ENCODE data around the gene TPH2. TPM values are rescaled to one million over a fixed set of nuclear protein-coding genes. Genes with fewer than 3 reads are reported as not detected.

The TPH2 gene
- total RNA-seq, 1 experiment from 2014 or later: 0.66 TPM

- no peak overlapping the region for H2BK15ac ChIP-seq (ENCODE audit: low read depth, low read length)
- no peak overlapping the region for H3K4ac ChIP-seq (ENCODE audit: low read depth, low read length)
- no peak overlapping the region for H3K4me2 ChIP-seq (ENCODE audit: insufficient read depth, insufficient read length, low read length)
- Mint-ChIP-seq H3K4me3 (no peak overlapping the region), H3K27me3 (ENCODE audit: low read depth) (no peaks in the 10 kb centered on the region), H3K9me3 (no peaks in the 10 kb centered on the region), H3K36me3 (ENCODE audit: insufficient read depth in 1 of 3, low read depth in 3 of 3) (no peaks in the 10 kb centered on the region), H3K27ac (no peak overlapping the region), H3K4me1 (peaks cover 58 to 62% of the 10 kb centered on the region in 2 experiments)
- H3K14ac ChIP-seq (ENCODE audit: insufficient read depth, low read length): no peak overlapping the region
- no peak overlapping the region for H3K56ac ChIP-seq (ENCODE audit: insufficient read length, low read depth, low read length)
- H3K27ac ChIP-seq (ENCODE audit: insufficient read length, low read depth, low read length): no peak overlapping the region
- no peaks in the 10 kb centered on the region for H3K79me1 ChIP-seq (ENCODE audit: insufficient read depth, low read depth, low read length, poor library complexity, severe bottlenecking)
- no peak overlapping the region for H4K91ac ChIP-seq (ENCODE audit: insufficient read length, low read depth, low read length)
- no peak overlapping the region for H3K23ac ChIP-seq (ENCODE audit: insufficient read length, low read depth, low read length)
- H4K5ac ChIP-seq (ENCODE audit: insufficient read length, low read depth, low read length): no peak overlapping the region
- TF ChIP-seq, protein P1, sequence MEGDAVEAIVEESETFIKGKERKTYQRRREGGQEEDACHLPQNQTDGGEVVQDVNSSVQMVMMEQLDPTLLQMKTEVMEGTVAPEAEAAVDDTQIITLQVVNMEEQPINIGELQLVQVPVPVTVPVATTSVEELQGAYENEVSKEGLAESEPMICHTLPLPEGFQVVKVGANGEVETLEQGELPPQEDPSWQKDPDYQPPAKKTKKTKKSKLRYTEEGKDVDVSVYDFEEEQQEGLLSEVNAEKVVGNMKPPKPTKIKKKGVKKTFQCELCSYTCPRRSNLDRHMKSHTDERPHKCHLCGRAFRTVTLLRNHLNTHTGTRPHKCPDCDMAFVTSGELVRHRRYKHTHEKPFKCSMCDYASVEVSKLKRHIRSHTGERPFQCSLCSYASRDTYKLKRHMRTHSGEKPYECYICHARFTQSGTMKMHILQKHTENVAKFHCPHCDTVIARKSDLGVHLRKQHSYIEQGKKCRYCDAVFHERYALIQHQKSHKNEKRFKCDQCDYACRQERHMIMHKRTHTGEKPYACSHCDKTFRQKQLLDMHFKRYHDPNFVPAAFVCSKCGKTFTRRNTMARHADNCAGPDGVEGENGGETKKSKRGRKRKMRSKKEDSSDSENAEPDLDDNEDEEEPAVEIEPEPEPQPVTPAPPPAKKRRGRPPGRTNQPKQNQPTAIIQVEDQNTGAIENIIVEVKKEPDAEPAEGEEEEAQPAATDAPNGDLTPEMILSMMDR (conservative IDR thresholded peaks at IDR 0.05): no peak
- no peaks in the 10 kb centered on the region for H4K20me1 ChIP-seq (ENCODE audit: control insufficient read depth, insufficient read depth, insufficient read length)
- no peak overlapping the region for H2AFZ ChIP-seq (ENCODE audit: low read length)
- no peak overlapping the region for H2BK120ac ChIP-seq (ENCODE audit: low read depth, low read length, poor library complexity, severe bottlenecking)
- H3K18ac ChIP-seq (ENCODE audit: insufficient read length, low read depth, low read length): no peak overlapping the region
- no peak overlapping the region for H2BK12ac ChIP-seq (ENCODE audit: insufficient read length, low read depth, low read length)
- no peak overlapping the region for H3T11ph ChIP-seq (ENCODE audit: low read length)
- H3K9me3 ChIP-seq (ENCODE audit: control insufficient read depth, low read depth, low read length): no peaks in the 10 kb centered on the region
- no peak overlapping the region for H4K8ac ChIP-seq (replicated peaks; ENCODE audit: insufficient read length, low read depth, low read length)
- no peaks in the 10 kb centered on the region for H3K79me2 ChIP-seq (ENCODE audit: insufficient read depth, low read length)
- H2BK20ac ChIP-seq (ENCODE audit: low read depth, low read length, poor library complexity, severe bottlenecking): no peak overlapping the region
- no CpG with 5 or more reads among the region's 2 CpGs for WGBS (ENCODE audit: extremely low coverage, insufficient read length, low lambda C conversion rate)
- no peaks in the 10 kb centered on the region for H3K23me2 ChIP-seq (ENCODE audit: insufficient read length, low read depth, low read length, poor library complexity, severe bottlenecking)
- H3K4me1 ChIP-seq (ENCODE audit: insufficient read depth, low read length): peaks cover 10% of the 10 kb centered on the region
- no peak for DNase-seq
- H2AK5ac ChIP-seq (ENCODE audit: insufficient read length, low read length): no peak overlapping the region
- no peak overlapping the region for H3K9ac ChIP-seq (ENCODE audit: extremely low read depth, insufficient read length, low read length)
- no peaks in the 10 kb centered on the region for H3K27me3 ChIP-seq (ENCODE audit: insufficient read depth, low read length)
- no peak overlapping the region for H2BK5ac ChIP-seq (ENCODE audit: insufficient read length, low read length)
Measured at GRCh38 chr12:71955970-71956369, 17.3 kb downstream of the TPH2 start.

Measured in H9 (cell line).